Left lung (tissue), 10 donors: ENCODE measurements around the gene SLC5A5. TPM values are rescaled to one million over a fixed set of nuclear protein-coding genes. Genes with fewer than 3 reads are reported as not detected.

Experiments used
- ATAC-seq: fragments of 200-7000 bp; cut with Tn5 transposase; one replicate; pipeline ENCODE4 v1.9.1; 2020; ENCODE audit warnings: moderate library complexity
- DNase-seq, 4 donors: peaks; one replicate each; pipeline ENCODE4 v3.0.0-alpha.2; 2013 to 2020
- H3K27ac ChIP-seq, 2 donors: fragments of 200-600 bp; sonication (generic) in 1 of 2; one replicate each; pipeline versions ENCODE4 v1.5.0 to v1.8.0; 2020 to 2021
- H3K27me3 ChIP-seq, 2 donors: fragments of 200-600 bp; sonication (generic) in 1 of 2; one replicate each; pipeline versions ENCODE4 v1.5.0 to v1.8.0; 2020 to 2021
- H3K36me3 ChIP-seq, 2 donors: fragments of 200-600 bp; sonication (generic) in 1 of 2; one replicate each; pipeline versions ENCODE4 v1.5.0 to v1.8.0; 2020 to 2021
- H3K4me1 ChIP-seq, 2 donors: fragments of 200-600 bp; one replicate each; pipeline ENCODE4 v1.8.0; 2021
- H3K4me3 ChIP-seq, 2 donors: fragments of 200-600 bp; sonication (generic) in 1 of 2; one replicate each; pipeline versions ENCODE4 v1.5.0 to v1.8.0; 2020 to 2021; ENCODE audit warnings: mild to moderate bottlenecking in 1 of 2
- H3K9me3 ChIP-seq, 2 donors: fragments of 200-600 bp; sonication (generic) in 1 of 2; one replicate each; pipeline versions ENCODE4 v1.5.0 to v1.8.0; 2020 to 2021
- CTCF ChIP-seq, 2 donors: fragments of 200-600 bp; sonication (generic) in 1 of 2; IDR thresholded peaks; one replicate each; pipeline versions ENCODE4 v1.5.0 to v1.8.0; 2021; ENCODE audit warnings: antibody characterized with exemption in 2 of 2
- intact Hi-C, 2 donors: fragments of 100-400 bp; cut with DNase I; formaldehyde crosslinking; loops; one replicate each; pipeline versions ENCODE4 v1.11.2 to v1.14.2; 2022
- polyA plus RNA-seq, 6 donors: library from polyadenylated mRNA; unstranded; fragments of 120-200 nt; gene quantifications; one replicate each; pipeline ENCODE4 v1.2.1, GENCODE V29; 2013; ENCODE audit not compliant: insufficient read length in 6 of 6
- total RNA-seq, 2 donors: library from RNA; stranded (reverse); fragmentation: NEBNext Ultra II Directional; extraction: Animal tissue kit (Norgen Biotek cat#: 25700); gene quantifications; one replicate each; pipeline ENCODE4 v1.2.1, GENCODE V29; 2021
- donor health status: DM: no; HTN: yes; CAD: no.
- donor health status: DM: no; HTN: no; CAD: no.

The SLC5A5 gene
- total and polyA plus RNA-seq, 8 donors = 0.06 to 0.55 (median 0.09) TPM; not detected in 1

GRCh38 chr19:17871032-17871877 is 490 bp upstream of the SLC5A5 start:
- DNase-seq (no peak), ATAC-seq (no peak)
- no peaks in the 10 kb centered on the region for H3K9me3 ChIP-seq
- intact Hi-C loops = no loop called here
- no peak for TF ChIP-seq CTCF (IDR thresholded peaks at IDR 0.05)
- H3K36me3 ChIP-seq = no peaks in the 10 kb centered on the region
- peaks cover 0 to 29% of the 10 kb centered on the region in 2 donors for H3K4me1 ChIP-seq
- H3K4me3 ChIP-seq = no peak overlapping the region
- no peak overlapping the region for H3K27ac ChIP-seq
- peaks cover 58 to 72% of the 10 kb centered on the region in 2 donors for H3K27me3 ChIP-seq

GRCh38 chr19:17872251-17873001 is 681 bp downstream of the SLC5A5 start:
- intact Hi-C loops = no loop called here
- Histone ChIP-seq H3K36me3 (no peaks in the 10 kb centered on the region), H3K4me3 (peak overlapping the region in 1 of 2 donors; percentile 22), H3K4me1 (peaks cover 0 to 29% of the 10 kb centered on the region in 2 donors), H3K9me3 (no peaks in the 10 kb centered on the region), H3K27ac (no peak overlapping the region), H3K27me3 (peaks cover 58 to 72% of the 10 kb centered on the region in 2 donors)
- TF ChIP-seq CTCF (IDR thresholded peaks at IDR 0.05) = no peak
- DNase-seq (peak in 1 of 4 donors; percentile 88), ATAC-seq (no peak)

GRCh38 chr19:17873786-17874757 is 2.3 kb downstream of the SLC5A5 start:
- Histone ChIP-seq H3K4me1 (peaks cover 0 to 29% of the 10 kb centered on the region in 2 donors), H3K9me3 (no peaks in the 10 kb centered on the region), H3K27ac (no peak overlapping the region), H3K36me3 (no peaks in the 10 kb centered on the region), H3K4me3 (peak overlapping the region in 1 of 2 donors; percentile 7), H3K27me3 (peaks cover 58 to 69% of the 10 kb centered on the region in 2 donors)
- DNase-seq = peak in 1 of 4 donors; percentile 84
- intact Hi-C loops = no loop called here
- no peak for TF ChIP-seq CTCF (IDR thresholded peaks at IDR 0.05)
- peak; percentile 73 for ATAC-seq

GRCh38 chr19:17874758-17875135 is 3.0 kb downstream of the SLC5A5 start:
- ATAC-seq (no peak), DNase-seq (no peak)
- no peaks in the 10 kb centered on the region for H3K9me3 ChIP-seq
- H3K27me3 ChIP-seq = peaks cover 54 to 62% of the 10 kb centered on the region in 2 donors
- no peak for TF ChIP-seq CTCF (IDR thresholded peaks at IDR 0.05)
- H3K4me3 ChIP-seq = no peak overlapping the region
- H3K36me3 ChIP-seq = no peaks in the 10 kb centered on the region
- intact Hi-C loops = no loop called here
- H3K27ac ChIP-seq = no peak overlapping the region
- H3K4me1 ChIP-seq = peaks cover 0 to 29% of the 10 kb centered on the region in 2 donors
